ENCODE results near the gene CCDC57.

DNA sequence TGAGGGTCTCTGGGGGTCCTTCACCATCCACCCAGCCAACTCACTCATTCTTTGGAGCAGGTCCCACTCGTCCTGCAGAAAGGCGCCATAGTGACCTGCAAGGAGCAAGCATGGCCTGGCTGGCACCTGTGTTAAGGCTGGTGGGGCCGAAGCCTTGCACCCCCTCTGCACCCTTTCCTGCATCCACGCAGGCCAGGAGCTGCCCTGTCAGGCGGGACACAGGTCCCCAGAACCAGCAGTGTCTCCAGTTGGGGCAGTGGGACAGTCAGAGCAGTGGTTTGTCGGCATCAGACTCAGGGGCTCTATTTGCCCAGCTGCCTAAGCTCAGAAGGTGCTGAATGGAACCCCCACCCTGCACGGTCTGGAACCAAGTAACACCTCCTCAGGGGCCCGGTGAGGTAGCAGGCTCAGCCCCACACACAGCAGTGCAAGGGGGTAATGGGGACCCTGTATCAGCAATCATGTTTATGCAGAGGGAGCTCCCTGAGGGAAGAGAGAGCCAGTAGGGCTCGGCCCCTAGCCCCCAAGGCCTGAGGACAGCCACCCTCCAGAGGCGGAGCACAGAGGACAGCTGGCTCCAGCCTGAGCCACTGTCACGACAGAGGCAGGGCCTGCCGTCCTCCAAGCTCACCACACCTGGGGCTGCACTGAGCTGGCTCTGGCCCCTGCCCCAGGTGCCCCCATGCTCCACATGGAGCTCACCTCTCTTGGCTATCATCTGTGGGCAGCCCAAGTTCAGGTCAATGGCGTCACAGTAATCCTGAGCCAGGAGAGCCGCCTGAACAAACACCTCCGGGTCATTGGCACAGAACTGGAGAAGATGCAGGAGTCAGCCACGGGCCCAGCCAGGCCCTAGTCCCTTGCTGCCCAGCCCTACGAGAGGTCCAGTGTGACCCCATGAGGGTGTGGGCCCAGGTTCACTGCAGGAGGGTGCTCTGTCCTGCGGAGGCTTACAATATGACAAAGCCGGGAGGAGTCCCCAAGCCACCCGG is 148.9 kb downstream of the CCDC57 start:
- TF ChIP-seq, protein P1, sequence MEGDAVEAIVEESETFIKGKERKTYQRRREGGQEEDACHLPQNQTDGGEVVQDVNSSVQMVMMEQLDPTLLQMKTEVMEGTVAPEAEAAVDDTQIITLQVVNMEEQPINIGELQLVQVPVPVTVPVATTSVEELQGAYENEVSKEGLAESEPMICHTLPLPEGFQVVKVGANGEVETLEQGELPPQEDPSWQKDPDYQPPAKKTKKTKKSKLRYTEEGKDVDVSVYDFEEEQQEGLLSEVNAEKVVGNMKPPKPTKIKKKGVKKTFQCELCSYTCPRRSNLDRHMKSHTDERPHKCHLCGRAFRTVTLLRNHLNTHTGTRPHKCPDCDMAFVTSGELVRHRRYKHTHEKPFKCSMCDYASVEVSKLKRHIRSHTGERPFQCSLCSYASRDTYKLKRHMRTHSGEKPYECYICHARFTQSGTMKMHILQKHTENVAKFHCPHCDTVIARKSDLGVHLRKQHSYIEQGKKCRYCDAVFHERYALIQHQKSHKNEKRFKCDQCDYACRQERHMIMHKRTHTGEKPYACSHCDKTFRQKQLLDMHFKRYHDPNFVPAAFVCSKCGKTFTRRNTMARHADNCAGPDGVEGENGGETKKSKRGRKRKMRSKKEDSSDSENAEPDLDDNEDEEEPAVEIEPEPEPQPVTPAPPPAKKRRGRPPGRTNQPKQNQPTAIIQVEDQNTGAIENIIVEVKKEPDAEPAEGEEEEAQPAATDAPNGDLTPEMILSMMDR (IDR thresholded peaks at IDR 0.05; ENCODE audit: poor library complexity) = no peak
- no peak for TF ChIP-seq EZH2 (IDR thresholded peaks at IDR 0.05; ENCODE audit: borderline replicate concordance)

Measured in hepatocyte (in vitro differentiated cells).